CD4-positive, alpha-beta T cell treated with Interleukin-2 at 100 ng/mL for 4 hours (primary cell): Measurements from ENCODE around the gene CAGE1.
"Not testable (repeated sequence)": the region's sequence is repeated elsewhere in the genome, so short reads cannot be mapped to it uniquely, and the experiment has no call there.

Experiments
- DNase-seq: peaks from one replicate; pipeline ENCODE4 v3.0.0-alpha.2; 2020; ENCODE audit warnings: low spot score

CAGE1 gene

GRCh38 chr6:7409740-7410139 lies 20.2 kb upstream of the CAGE1 start:
- no peak for DNase-seq

GRCh38 chr6:7406743-7407142 lies 17.2 kb upstream of the CAGE1 start:
- no peak for DNase-seq

GRCh38 chr6:7404546-7404945 lies 15.0 kb upstream of the CAGE1 start:
- no peak for DNase-seq

DNA sequence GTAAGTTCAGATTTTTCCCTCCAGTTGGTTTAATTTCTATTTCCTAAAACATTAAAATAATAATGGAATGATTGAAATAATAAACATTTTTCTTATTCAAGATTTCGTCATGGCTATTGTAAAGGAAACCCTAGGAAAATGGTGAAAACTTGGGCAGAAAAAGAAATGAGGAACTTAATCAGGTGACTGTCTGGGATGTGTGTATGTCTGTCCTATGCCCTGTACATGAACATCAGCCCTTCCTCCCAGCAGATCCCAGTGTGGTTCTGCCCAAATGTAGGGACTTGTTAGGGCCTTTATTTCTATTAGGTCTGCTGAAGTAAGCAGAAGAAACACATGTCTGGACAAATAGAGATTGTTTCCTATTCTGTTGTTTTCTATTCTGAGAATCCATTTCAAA lies 13.2 kb upstream of the CAGE1 start:
- no peak for DNase-seq

DNA sequence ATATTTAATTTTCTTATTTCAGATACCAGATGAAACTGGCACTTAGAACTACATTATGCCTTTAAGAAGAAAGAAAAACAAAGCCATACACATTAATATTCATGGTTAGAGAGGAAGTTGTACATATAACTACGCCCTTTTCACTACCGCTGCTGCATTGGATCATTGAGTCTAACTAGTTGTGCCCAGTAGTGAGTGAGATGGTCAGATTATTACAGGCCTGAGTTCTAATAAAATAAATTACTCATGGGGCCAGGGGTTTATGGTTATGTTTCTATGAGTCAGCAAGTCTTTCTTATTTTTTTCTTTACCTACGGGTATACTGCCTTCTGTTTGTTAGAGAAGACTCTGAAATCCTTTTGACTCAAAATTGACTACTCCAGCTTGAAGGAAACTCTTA lies 11.5 kb upstream of the CAGE1 start:
- no peak for DNase-seq

- no peak for DNase-seq
Measured at GRCh38 chr6:7392402-7392801, 2.9 kb upstream of the CAGE1 start.

DNA sequence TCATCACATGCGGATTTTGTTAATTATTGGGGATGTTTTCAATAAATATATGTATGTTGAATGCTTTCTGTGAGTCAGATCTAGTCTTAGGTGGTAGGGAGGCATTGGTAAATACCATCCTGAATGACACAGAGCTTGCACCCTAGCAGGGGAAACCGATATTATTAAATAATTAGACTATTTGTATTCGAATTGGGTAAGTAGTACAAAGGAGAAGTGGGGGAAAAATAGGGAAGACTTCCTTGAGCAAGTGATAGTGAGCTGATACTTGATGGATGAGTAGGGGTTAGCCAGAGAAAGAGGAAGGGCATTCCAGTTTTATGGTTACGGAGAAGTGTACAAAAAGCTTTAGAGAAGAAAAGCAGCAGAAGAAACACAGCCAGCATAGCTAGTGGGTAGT lies 1.6 kb upstream of the CAGE1 start:
- no peak for DNase-seq

- peak; percentile 47 for DNase-seq
Measured at GRCh38 chr6:7390226-7390878, 810 bp upstream of the CAGE1 start.

DNA sequence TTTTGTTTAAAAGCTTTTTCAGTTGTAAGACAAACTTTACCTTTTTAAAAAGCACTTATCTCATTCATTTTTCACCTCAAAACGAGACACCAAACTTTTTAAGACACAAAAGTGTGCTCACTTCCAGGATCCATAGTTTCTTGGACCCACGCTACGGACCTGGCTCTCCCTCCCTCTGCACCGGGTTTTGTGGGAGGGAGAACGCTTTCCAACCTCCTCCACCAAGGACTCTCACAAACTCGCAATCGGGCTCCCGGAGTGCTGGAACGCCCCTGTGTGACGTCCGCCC lies 436 bp downstream of the CAGE1 start:
- DNase-seq: no peak

- DNase-seq: no peak
Measured at GRCh38 chr6:7381092-7381491, 8.4 kb downstream of the CAGE1 start.

DNA sequence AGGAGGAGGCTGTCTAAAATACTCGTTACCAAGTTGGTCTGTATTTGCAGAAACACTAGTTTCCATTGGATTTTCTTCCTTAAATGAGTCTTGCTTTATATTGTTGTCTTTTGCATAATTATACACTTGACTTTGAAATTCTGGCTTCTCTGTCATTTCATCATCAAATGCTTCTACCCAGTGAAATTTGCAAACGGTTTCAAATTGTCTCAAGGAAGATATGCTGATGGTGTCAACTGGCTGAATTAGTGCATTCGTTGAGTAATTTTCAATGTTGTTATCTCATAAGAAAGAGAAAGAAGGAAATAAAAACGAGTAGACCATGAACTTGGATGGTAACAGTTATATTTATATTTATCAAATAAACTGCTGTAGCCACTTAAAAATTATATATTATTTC lies 10.8 kb downstream of the CAGE1 start:
- DNase-seq: no peak

- DNase-seq: no peak
Measured at GRCh38 chr6:7377961-7378360, 11.6 kb downstream of the CAGE1 start.

- DNase-seq: no peak
Measured at GRCh38 chr6:7373739-7374138, 15.8 kb downstream of the CAGE1 start.

DNA sequence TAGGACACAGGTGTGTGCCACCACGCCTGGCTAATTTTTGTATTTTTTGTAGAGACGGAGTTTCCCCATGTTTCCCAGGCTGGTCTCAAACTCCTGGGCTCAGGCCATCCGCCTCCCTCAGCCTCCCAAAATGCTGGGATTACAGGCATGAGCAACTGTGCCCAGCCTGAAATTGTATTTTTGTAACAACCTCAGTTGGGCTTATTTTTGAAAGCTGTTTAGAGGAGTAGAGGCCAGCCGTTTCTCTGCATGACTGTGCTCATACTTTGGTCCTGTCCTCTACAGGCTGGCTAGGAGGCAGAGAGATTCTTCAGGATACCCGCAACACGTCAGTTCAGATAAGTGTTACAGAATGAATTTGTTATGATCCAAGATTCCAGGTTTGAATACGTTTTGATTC lies 22.1 kb downstream of the CAGE1 start:
- DNase-seq: no peak

- not testable (repeated sequence) for DNase-seq
Measured at GRCh38 chr6:7351916-7352315, 37.6 kb downstream of the CAGE1 start.

- DNase-seq: not testable (repeated sequence)
Measured at GRCh38 chr6:7350591-7350990, 39.0 kb downstream of the CAGE1 start.

GRCh38 chr6:7347551-7347997 lies 42.0 kb downstream of the CAGE1 start:
- not testable (repeated sequence) for DNase-seq

- DNase-seq: peak; percentile 13
Measured at GRCh38 chr6:7344773-7345450, 44.6 kb downstream of the CAGE1 start.

DNA sequence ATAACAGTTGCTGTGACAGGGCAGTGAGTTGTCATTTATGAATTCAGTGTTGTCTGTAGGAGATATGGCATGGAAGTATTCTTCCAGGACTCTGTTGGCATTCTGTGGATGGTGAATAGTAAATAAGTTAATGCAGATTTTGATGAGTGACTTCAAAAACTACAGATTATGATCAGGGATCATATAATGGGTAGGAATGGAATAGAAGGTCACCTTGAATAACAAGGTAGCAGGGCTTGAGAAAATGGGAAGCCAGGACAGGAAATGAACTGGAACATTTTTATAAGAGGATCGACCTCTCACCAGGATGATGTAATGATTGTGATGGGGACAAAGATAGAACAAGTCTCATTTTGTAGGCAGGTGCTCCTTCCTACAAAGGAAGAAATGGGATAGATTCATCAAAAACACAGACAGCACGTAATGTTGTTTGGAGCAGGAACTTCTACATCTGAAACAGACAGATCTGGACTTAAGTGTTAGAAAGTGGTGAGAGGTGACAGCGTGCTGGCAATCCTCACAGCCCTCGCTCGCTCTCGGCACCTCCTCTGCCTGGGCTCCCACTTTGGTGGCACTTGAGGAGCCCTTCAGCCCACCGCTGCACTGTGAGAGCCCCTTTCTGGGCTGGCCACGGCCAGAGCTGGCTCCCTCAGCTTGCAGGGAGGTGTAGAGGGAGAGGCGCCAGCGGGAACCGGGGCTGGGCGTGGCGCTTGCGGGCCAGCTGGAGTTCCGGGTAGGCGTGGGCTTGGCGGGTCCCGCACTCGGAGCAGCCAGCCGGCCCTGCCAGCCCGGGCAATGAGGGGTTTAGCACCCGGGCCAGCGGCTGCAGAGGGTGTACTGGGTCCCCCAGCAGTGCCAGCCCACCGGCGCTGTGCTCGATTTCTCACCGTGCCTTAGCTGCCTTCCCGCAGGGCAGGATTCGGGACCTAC lies 45.7 kb downstream of the CAGE1 start:
- DNase-seq: no peak

DNA sequence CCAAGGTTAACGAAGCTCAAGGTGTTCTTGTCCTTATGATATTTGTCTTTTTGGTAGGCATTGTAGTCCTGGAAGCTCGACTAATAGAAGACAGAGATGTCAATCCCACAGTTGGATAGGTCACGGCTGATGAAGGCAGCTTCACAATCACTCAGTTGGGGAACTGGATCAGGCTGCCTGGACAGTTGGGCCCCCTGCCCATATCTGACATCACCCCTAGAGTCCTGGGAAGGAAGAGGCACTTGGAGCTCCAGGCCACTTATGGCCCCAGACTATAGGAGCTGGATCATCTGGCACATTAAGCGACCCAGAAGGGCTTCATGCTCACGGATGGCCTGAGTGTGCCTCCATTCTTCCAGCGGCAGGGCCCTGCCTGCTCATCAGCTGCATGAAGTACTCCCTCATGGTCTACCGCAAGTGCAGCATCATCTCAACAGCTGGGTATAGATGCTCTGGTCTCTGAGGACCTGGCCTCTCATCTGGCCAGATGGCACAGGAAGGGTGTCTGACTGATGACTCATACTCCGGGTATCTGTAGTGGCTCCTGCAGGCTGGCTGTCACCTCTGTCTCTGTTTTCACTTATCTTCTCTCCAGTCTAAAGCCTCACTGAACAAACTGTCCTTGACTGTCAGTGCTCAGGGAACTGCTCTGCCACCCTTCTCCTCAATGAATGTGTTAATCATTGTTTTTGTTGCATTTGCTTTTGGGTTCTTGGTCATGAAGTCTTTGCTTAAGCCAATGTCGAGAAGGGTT lies 47.4 kb downstream of the CAGE1 start:
- no peak for DNase-seq

- DNase-seq: no peak
Measured at GRCh38 chr6:7341271-7341670, 48.3 kb downstream of the CAGE1 start.

GRCh38 chr6:7339007-7339732 lies 50.4 kb downstream of the CAGE1 start:
- DNase-seq: not testable (repeated sequence)
